Lung (tissue), 12 donors: ENCODE results near the gene DACH2. TPM values are rescaled to one million over a fixed set of nuclear protein-coding genes. Genes with fewer than 3 reads are reported as not detected.

ENCODE experiments used
- ATAC-seq: fragments of 200-7000 bp; cut with Tn5 transposase; one replicate; pipeline ENCODE4 v1.9.1; 2020; ENCODE audit warnings: moderate number of reproducible peaks; ENCODE audit not compliant: insufficient read depth, low FRiP score
- DNase-seq, 3 donors: peaks; one replicate each; pipeline ENCODE4 v3.0.0-alpha.2; 2013 to 2017
- H3K27ac ChIP-seq, 2 donors: one replicate each; pipeline ENCODE4 v1.5.1; 2013; ENCODE audit warnings: mild to moderate bottlenecking in 2 of 2, moderate library complexity in 2 of 2, control low read depth in 1 of 2, inconsistent platforms in 1 of 2, low read depth in 1 of 2, low read length in 1 of 2
- H3K27me3 ChIP-seq, 3 donors: one replicate each; pipeline ENCODE4 v1.5.1; 2013; ENCODE audit warnings: low read length in 2 of 3; ENCODE audit not compliant: control insufficient read depth in 3 of 3, insufficient read depth in 3 of 3
- H3K36me3 ChIP-seq, 4 donors: one replicate each; pipeline ENCODE4 v1.5.1; 2013; ENCODE audit warnings: low read length in 4 of 4, mild to moderate bottlenecking in 1 of 4, moderate library complexity in 1 of 4; ENCODE audit not compliant: control insufficient read depth in 4 of 4, insufficient read depth in 4 of 4
- H3K4me1 ChIP-seq, 5 donors: one replicate each; pipeline ENCODE4 v1.5.1; 2013; ENCODE audit warnings: low read length in 5 of 5, mild to moderate bottlenecking in 2 of 5, moderate library complexity in 1 of 5; ENCODE audit not compliant: control insufficient read depth in 5 of 5, insufficient read depth in 5 of 5
- H3K4me3 ChIP-seq: one replicate; pipeline ENCODE4 v1.5.1; 2013; ENCODE audit warnings: mild to moderate bottlenecking, control low read depth, moderate library complexity
- H3K9ac ChIP-seq, 2 donors: one replicate each; pipeline ENCODE4 v1.5.1; 2013; ENCODE audit warnings: low read length in 2 of 2, control low read depth in 1 of 2; ENCODE audit not compliant: insufficient read depth in 1 of 2
- H3K9me3 ChIP-seq, 4 donors: one replicate each; pipeline ENCODE4 v1.5.1; 2013; ENCODE audit warnings: low read length in 3 of 4, mild to moderate bottlenecking in 1 of 4, moderate library complexity in 1 of 4; ENCODE audit not compliant: control insufficient read depth in 4 of 4, insufficient read depth in 3 of 4
- WGBS, 2 donors: extraction: QIAGEN DNeasy Blood & Tissue Kit; methylation state at CpG; one replicate each; pipeline ENCODE4 v1.1.7; 2013; 5-methylcytosine and 5-hydroxymethylcytosine counted together
- polyA plus RNA-seq, 2 donors: library from polyadenylated mRNA; stranded (reverse); fragments of 200-250 nt; gene quantifications; one replicate each; pipeline ENCODE4 v1.2.1, GENCODE V29; 2013
- total RNA-seq, 2 donors: library from RNA; depleted of rRNA in 1 of 2; stranded (reverse); fragments of >200 nt in 1 of 2; gene quantifications; one replicate each; pipeline ENCODE4 v1.2.1, GENCODE V29; 2014 to 2021
- TF ChIP-seq, protein P1 (sequence below): IDR thresholded peaks from 2 replicates; pipeline ENCODE4 v1.5.1; 2012; ENCODE audit warnings: mild to moderate bottlenecking; ENCODE audit errors: control extremely low read depth, extremely low read depth
- donor health status: control.
- donor health status: control.
- donor health status: Bipolar disorder and iron deficiency.
- donor health status: healthy.
- donor health status: DM: yes; HTN: yes; CAD: no.

The DACH2 gene
- total and polyA plus RNA-seq, 4 donors = 0.03 to 4.6 TPM; not detected in 2

DNA sequence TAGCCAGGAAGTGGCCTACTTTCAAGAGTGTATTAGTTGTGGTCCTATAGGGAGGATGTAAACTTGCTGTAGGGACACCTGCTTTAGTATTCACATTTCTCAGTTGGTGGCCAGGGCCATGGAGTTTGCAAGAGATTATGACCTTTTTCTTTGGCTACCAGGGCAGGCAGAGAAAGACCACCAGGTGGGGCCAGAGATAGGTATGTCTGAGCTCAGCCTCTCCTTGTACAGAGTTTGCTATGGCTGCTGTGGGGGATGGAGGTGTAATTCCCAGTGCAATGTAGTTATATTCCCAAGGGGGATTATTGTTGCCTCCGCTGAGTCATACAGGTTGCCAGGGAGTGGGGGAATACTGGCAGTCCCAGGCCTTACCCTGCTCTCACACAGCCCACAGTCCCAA is 26.3 kb upstream of the DACH2 start:
- ATAC-seq = no peak
- no peak for DNase-seq
- Histone ChIP-seq H3K9ac (no peak overlapping the region), H3K27me3 (no peaks in the 10 kb centered on the region), H3K9me3 (peaks cover 0 to 10% (median 3%) of the 10 kb centered on the region in 4 donors), H3K27ac (no peak overlapping the region), H3K4me1 (no peaks in the 10 kb centered on the region), H3K4me3 (no peak overlapping the region), H3K36me3 (no peaks in the 10 kb centered on the region)
- TF ChIP-seq, protein P1, sequence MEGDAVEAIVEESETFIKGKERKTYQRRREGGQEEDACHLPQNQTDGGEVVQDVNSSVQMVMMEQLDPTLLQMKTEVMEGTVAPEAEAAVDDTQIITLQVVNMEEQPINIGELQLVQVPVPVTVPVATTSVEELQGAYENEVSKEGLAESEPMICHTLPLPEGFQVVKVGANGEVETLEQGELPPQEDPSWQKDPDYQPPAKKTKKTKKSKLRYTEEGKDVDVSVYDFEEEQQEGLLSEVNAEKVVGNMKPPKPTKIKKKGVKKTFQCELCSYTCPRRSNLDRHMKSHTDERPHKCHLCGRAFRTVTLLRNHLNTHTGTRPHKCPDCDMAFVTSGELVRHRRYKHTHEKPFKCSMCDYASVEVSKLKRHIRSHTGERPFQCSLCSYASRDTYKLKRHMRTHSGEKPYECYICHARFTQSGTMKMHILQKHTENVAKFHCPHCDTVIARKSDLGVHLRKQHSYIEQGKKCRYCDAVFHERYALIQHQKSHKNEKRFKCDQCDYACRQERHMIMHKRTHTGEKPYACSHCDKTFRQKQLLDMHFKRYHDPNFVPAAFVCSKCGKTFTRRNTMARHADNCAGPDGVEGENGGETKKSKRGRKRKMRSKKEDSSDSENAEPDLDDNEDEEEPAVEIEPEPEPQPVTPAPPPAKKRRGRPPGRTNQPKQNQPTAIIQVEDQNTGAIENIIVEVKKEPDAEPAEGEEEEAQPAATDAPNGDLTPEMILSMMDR = no peak
- 86 to 100% methylated on average over 1 of the region's 1 CpG for WGBS, 2 donors

DNA sequence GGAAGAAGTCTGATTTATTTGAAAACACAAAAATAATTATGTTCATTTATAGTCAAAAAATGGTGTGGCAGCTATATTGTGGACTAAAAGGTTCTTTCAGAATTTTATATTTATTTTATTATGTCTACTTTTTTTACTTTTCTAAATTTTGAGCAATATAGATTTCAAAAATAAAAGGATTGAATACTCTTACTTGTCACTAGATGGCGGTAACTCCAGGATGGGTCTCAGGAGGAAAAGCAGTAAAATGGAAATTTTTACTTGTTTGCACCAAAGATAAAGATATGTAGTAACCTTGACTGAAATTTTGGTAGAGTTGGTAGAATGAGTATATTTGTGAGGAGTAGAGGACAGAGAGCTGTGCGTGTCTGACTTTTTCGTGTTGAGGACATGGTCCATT is 14.5 kb upstream of the DACH2 start:
- no peaks in the 10 kb centered on the region for H3K4me1 ChIP-seq
- WGBS, 2 donors = 8 to 10% methylated on average over 3 of the region's 3 CpGs
- peak in 2 of 3 donors; percentile 21 to 35 for DNase-seq
- ATAC-seq = no peak
- H3K36me3 ChIP-seq = no peaks in the 10 kb centered on the region
- H3K9me3 ChIP-seq = no peaks in the 10 kb centered on the region
- no peak overlapping the region for H3K4me3 ChIP-seq
- no peak overlapping the region for H3K9ac ChIP-seq
- H3K27me3 ChIP-seq = peaks cover 0 to 7% (median 0%) of the 10 kb centered on the region in 3 donors
- H3K27ac ChIP-seq = no peak overlapping the region
- TF ChIP-seq, protein P1 = no peak

DNA sequence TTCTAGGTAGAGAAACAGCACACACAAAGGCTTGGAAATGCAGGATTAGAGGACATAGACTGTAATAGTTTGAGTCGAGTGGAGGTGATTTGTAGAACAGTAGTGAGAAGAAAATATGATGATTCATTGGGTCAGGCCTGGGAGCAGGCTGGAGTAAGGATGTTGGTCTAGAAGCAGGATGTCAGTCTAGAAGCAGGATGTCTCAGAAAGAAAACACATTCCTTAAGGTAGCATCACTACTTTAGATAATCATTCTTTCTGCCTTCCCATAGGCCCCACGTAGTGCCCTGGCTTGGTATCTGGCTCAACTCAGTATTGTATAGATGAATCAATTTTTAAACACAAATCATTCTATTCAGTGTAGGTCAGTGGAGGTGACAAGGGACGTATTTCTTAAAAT is 11.2 kb upstream of the DACH2 start:
- no peaks in the 10 kb centered on the region for H3K9me3 ChIP-seq
- H3K36me3 ChIP-seq = no peaks in the 10 kb centered on the region
- TF ChIP-seq, protein P1 = no peak
- H3K4me3 ChIP-seq = no peak overlapping the region
- ATAC-seq = no peak
- no peak overlapping the region for H3K9ac ChIP-seq
- H3K27ac ChIP-seq = no peak overlapping the region
- no peak for DNase-seq
- peaks cover 0 to 7% (median 0%) of the 10 kb centered on the region in 3 donors for H3K27me3 ChIP-seq
- H3K4me1 ChIP-seq = no peaks in the 10 kb centered on the region
- WGBS, 2 donors = 68 to 92% methylated on average over 3 of the region's 3 CpGs

DNA sequence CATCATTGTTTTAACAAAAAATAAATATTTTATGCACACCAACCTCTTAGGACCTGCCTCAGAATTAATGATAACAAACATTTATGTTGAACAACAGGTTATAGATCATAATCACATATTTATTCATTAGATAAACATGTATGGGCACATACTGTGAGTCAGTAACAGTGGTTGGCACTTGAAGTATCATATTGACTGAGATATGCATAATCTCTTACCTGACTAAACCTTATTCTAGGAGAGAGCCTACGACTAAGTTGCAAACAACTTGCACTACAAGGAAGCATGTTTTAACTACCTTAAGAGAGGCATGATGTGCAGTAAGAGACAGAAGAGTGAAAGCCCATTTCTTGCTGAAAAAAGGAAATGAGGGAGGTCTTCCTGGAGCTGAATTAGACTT is 6.5 kb upstream of the DACH2 start:
- Histone ChIP-seq H3K4me1 (no peaks in the 10 kb centered on the region), H3K9ac (no peak overlapping the region), H3K27me3 (peaks cover 0 to 7% (median 2%) of the 10 kb centered on the region in 3 donors), H3K4me3 (no peak overlapping the region), H3K36me3 (no peaks in the 10 kb centered on the region), H3K27ac (no peak overlapping the region), H3K9me3 (no peaks in the 10 kb centered on the region)
- ATAC-seq (no peak), DNase-seq (no peak)
- 47 to 67% methylated on average over 1 of the region's 1 CpG for WGBS, 2 donors
- TF ChIP-seq, protein P1 = no peak
